ENCODE results near the gene CSNK1G3.

GRCh38 chr5:123482258-123482657 is 29.7 kb upstream of the CSNK1G3 start:
- TF ChIP-seq CTCF (conservative IDR thresholded peaks at IDR 0.05 in 1 of 2, IDR thresholded peaks at IDR 0.05 in 1 of 2; ENCODE audit: low read depth in 1 of 2, low read length in 2 of 2) (no peak), EZH2 (IDR thresholded peaks at IDR 0.05; ENCODE audit: low read length, missing control alignments) (no peak)

All from fibroblast of lung (primary cell).